Esophagus squamous epithelium (tissue), 4 donors: ENCODE data around the gene IFNGR2.

Source experiments
- CTCF ChIP-seq, 6 experiments: fragments of 450-650 bp in 4 of 6; fragments of 200-600 bp in 2 of 6; sonication (generic) in 2 of 6; IDR thresholded peaks; one replicate each; pipeline ENCODE4 v1.5.1; 2016 to 2019; ENCODE audit warnings: antibody characterized with exemption in 6 of 6, mild to moderate bottlenecking in 4 of 6, moderate library complexity in 4 of 6
- POLR2A ChIP-seq, 4 donors: fragments of 450-650 bp; IDR thresholded peaks; one replicate each; pipeline ENCODE4 v1.6.1; 2017; ENCODE audit warnings: antibody characterized with exemption in 4 of 4, mild to moderate bottlenecking in 4 of 4, moderate library complexity in 3 of 4

GRCh38 chr21:33392284-33392985 lies 10.8 kb upstream of the IFNGR2 start:
- no peak for TF ChIP-seq CTCF (IDR thresholded peaks at IDR 0.05)
- TF ChIP-seq POLR2A (IDR thresholded peaks at IDR 0.05) = no peak
